ENCODE results near the gene MARCHF10. TPM values are rescaled to one million over a fixed set of nuclear protein-coding genes. Genes with fewer than 3 reads are reported as not detected.

Gene MARCHF10
- polyA plus RNA-seq, 3 donors, result not detected

GRCh38 chr17:62739645-62740388, 68.3 kb downstream of the MARCHF10 start:
- no peaks in the 10 kb centered on the region for H3K9me3 Mint-ChIP-seq
- Histone ChIP-seq H3K9ac (ENCODE audit: insufficient read depth, low read length, poor library complexity, severe bottlenecking) (no peak overlapping the region), H3K4me2 (replicated peaks; ENCODE audit: extremely low read depth, low read length, poor library complexity, severe bottlenecking) (no peak overlapping the region), H4K20me1 (ENCODE audit: insufficient read depth, low read length) (no peaks in the 10 kb centered on the region), H3K4me1 (ENCODE audit: control insufficient read depth in 1 of 2, insufficient read depth in 2 of 2, low read length in 2 of 2) (no peaks in the 10 kb centered on the region), H3K4me3 (replicated peaks in 1 of 3; ENCODE audit: low read depth in 2 of 3, low read length in 3 of 3) (no peak overlapping the region), H3K27me3 (ENCODE audit: control insufficient read depth in 2 of 2, insufficient read depth in 2 of 2, low read length in 2 of 2) (no peaks in the 10 kb centered on the region), H3K36me3 (replicated peaks in 1 of 2; ENCODE audit: control insufficient read depth in 1 of 2, insufficient read depth in 2 of 2, low read length in 2 of 2) (no peaks in the 10 kb centered on the region), H2AFZ (ENCODE audit: insufficient read depth, low read depth, low read length, poor library complexity, severe bottlenecking) (no peak overlapping the region), H3K27ac (ENCODE audit: low read depth in 1 of 2, low read length in 2 of 2) (no peak overlapping the region), H3K79me2 (ENCODE audit: insufficient read depth, low read length) (no peaks in the 10 kb centered on the region), H3K9me3 (replicated peaks in 1 of 2; ENCODE audit: control insufficient read depth in 1 of 2, insufficient read depth in 1 of 2, low read length in 2 of 2) (no peaks in the 10 kb centered on the region)
- intact Hi-C loops (cut with micrococcal nuclease), result no loop called here
- no peaks in the 10 kb centered on the region for H3K36me3 Mint-ChIP-seq
- H3K27ac Mint-ChIP-seq, result no peak overlapping the region
- H3K4me1 Mint-ChIP-seq, result no peaks in the 10 kb centered on the region
- H3K27me3 Mint-ChIP-seq (ENCODE audit: low read depth in 3 of 3), result peaks cover 2 to 7% (median 2%) of the 10 kb centered on the region in 3 donors
- no peak for DNase-seq
- no peak overlapping the region for H3K4me3 Mint-ChIP-seq
- 100% methylated on average over 9 of the region's 16 CpGs for WGBS (ENCODE audit: insufficient coverage)
- no peak for TF ChIP-seq CTCF (IDR thresholded peaks at IDR 0.05)

- Mint-ChIP-seq H3K27me3 (ENCODE audit: low read depth in 3 of 3) (peaks cover 0 to 7% (median 0%) of the 10 kb centered on the region in 3 donors), H3K36me3 (no peaks in the 10 kb centered on the region), H3K9me3 (no peaks in the 10 kb centered on the region), H3K4me3 (no peak overlapping the region), H3K4me1 (no peaks in the 10 kb centered on the region), H3K27ac (peak overlapping the region in 1 of 7 donors; percentile 1)
- no peak overlapping the region for H3K4me3 ChIP-seq (replicated peaks in 1 of 3; ENCODE audit: low read depth in 2 of 3, low read length in 3 of 3)
- no peaks in the 10 kb centered on the region for H3K36me3 ChIP-seq (replicated peaks in 1 of 2; ENCODE audit: control insufficient read depth in 1 of 2, insufficient read depth in 2 of 2, low read length in 2 of 2)
- no peaks in the 10 kb centered on the region for H3K4me1 ChIP-seq (ENCODE audit: control insufficient read depth in 1 of 2, insufficient read depth in 2 of 2, low read length in 2 of 2)
- H3K79me2 ChIP-seq (ENCODE audit: insufficient read depth, low read length), result no peaks in the 10 kb centered on the region
- WGBS (ENCODE audit: insufficient coverage), result 94% methylated on average over 6 of the region's 9 CpGs
- TF ChIP-seq CTCF (IDR thresholded peaks at IDR 0.05), result no peak
- intact Hi-C loops (cut with micrococcal nuclease), result no loop called here
- H3K27ac ChIP-seq (ENCODE audit: low read depth in 1 of 2, low read length in 2 of 2), result no peak overlapping the region
- no peaks in the 10 kb centered on the region for H3K9me3 ChIP-seq (replicated peaks in 1 of 2; ENCODE audit: control insufficient read depth in 1 of 2, insufficient read depth in 1 of 2, low read length in 2 of 2)
- no peak for DNase-seq
- no peak overlapping the region for H2AFZ ChIP-seq (ENCODE audit: insufficient read depth, low read depth, low read length, poor library complexity, severe bottlenecking)
- no peak overlapping the region for H3K9ac ChIP-seq (ENCODE audit: insufficient read depth, low read length, poor library complexity, severe bottlenecking)
- H4K20me1 ChIP-seq (ENCODE audit: insufficient read depth, low read length), result no peaks in the 10 kb centered on the region
- no peaks in the 10 kb centered on the region for H3K27me3 ChIP-seq (ENCODE audit: control insufficient read depth in 2 of 2, insufficient read depth in 2 of 2, low read length in 2 of 2)
- no peak overlapping the region for H3K4me2 ChIP-seq (replicated peaks; ENCODE audit: extremely low read depth, low read length, poor library complexity, severe bottlenecking)
Measured at GRCh38 chr17:62738281-62738680, 69.8 kb downstream of the MARCHF10 start.

Data from CD14-positive monocyte (primary cell).